ENCODE results near the gene GOLGA6L26. TPM values are rescaled to one million over a fixed set of nuclear protein-coding genes. Genes with fewer than 3 reads are reported as not detected.

GOLGA6L26 gene
- total RNA-seq, 2 donors from 2014 or later, result not detected

Other genes starting within 250 kb of the GOLGA6L26 start
- not detected for gene GOLGA6L1, start 197.4 kb downstream of the GOLGA6L26 start, total RNA-seq
- gene GOLGA8S, start 20.6 kb upstream of the GOLGA6L26 start, total RNA-seq, result under 1 TPM; 0.16 to 0.44 TPM
- not detected for gene GOLGA6L2, start 113.0 kb upstream of the GOLGA6L26 start, total RNA-seq
- under 1 TPM in 1 of 2 donors, not detected in 1; 0.65 TPM for gene MKRN3, start 231.5 kb upstream of the GOLGA6L26 start, total RNA-seq